Stimulated activated CD4-positive, alpha-beta T cell treated with anti-CD3 and anti-CD28 coated beads, Interleukin-1b, Interleukin-23, amount 100 ng/mL, for 4 hours (primary cell): ENCODE measurements around the gene BICC1.

Experiments used
- DNase-seq, 2 donors: peaks; one replicate each; pipeline ENCODE4 v3.0.0-alpha.2; 2020; ENCODE audit warnings: low read depth in 2 of 2

The BICC1 gene

GRCh38 chr10:58704671-58705141 lies 192.0 kb downstream of the BICC1 start:
- DNase-seq, result no peak

- DNase-seq, result no peak
Observed at GRCh38 chr10:58706836-58707235, 194.2 kb downstream of the BICC1 start.

GRCh38 chr10:58712141-58712540 lies 199.5 kb downstream of the BICC1 start:
- no peak for DNase-seq

GRCh38 chr10:58712982-58713381 lies 200.3 kb downstream of the BICC1 start:
- DNase-seq, result no peak

- no peak for DNase-seq
Observed at GRCh38 chr10:58714409-58714808, 201.7 kb downstream of the BICC1 start.

- no peak for DNase-seq
Observed at GRCh38 chr10:58715061-58715460, 202.4 kb downstream of the BICC1 start.

- no peak for DNase-seq
Observed at GRCh38 chr10:58718596-58718995, 205.9 kb downstream of the BICC1 start.

- no peak for DNase-seq
Observed at GRCh38 chr10:58721601-58722281, 209.1 kb downstream of the BICC1 start.

- DNase-seq, result no peak
Observed at GRCh38 chr10:58723186-58723585, 210.5 kb downstream of the BICC1 start.

- no peak for DNase-seq
Observed at GRCh38 chr10:58723966-58724365, 211.3 kb downstream of the BICC1 start.

- DNase-seq, result no peak
Observed at GRCh38 chr10:58724781-58725180, 212.1 kb downstream of the BICC1 start.

- DNase-seq, result no peak
Observed at GRCh38 chr10:58725901-58726300, 213.2 kb downstream of the BICC1 start.

GRCh38 chr10:58727633-58728032 lies 215.0 kb downstream of the BICC1 start:
- no peak for DNase-seq

GRCh38 chr10:58731276-58731675 lies 218.6 kb downstream of the BICC1 start:
- DNase-seq, result no peak

GRCh38 chr10:58733436-58733835 lies 220.8 kb downstream of the BICC1 start:
- no peak for DNase-seq

GRCh38 chr10:58734116-58734515 lies 221.4 kb downstream of the BICC1 start:
- DNase-seq, result no peak

GRCh38 chr10:58734664-58735063 lies 222.0 kb downstream of the BICC1 start:
- DNase-seq, result no peak

GRCh38 chr10:58735087-58735486 lies 222.4 kb downstream of the BICC1 start:
- DNase-seq, result no peak

GRCh38 chr10:58740620-58741369 lies 228.1 kb downstream of the BICC1 start:
- DNase-seq, result no peak

- DNase-seq, result no peak
Observed at GRCh38 chr10:58741673-58742072, 229.0 kb downstream of the BICC1 start.

GRCh38 chr10:58742141-58742540 lies 229.5 kb downstream of the BICC1 start:
- no peak for DNase-seq

- no peak for DNase-seq
Observed at GRCh38 chr10:58743466-58744115, 230.9 kb downstream of the BICC1 start.
